Esophagus squamous epithelium (tissue), 4 donors: ENCODE results near the gene WDR49.

Experiments
- CTCF ChIP-seq, 6 experiments: fragments of 450-650 bp in 4 of 6; fragments of 200-600 bp in 2 of 6; sonication (generic) in 2 of 6; IDR thresholded peaks; one replicate each; pipeline ENCODE4 v1.5.1; 2016 to 2019; ENCODE audit warnings: antibody characterized with exemption in 6 of 6, mild to moderate bottlenecking in 4 of 6, moderate library complexity in 4 of 6
- POLR2A ChIP-seq, 4 donors: fragments of 450-650 bp; IDR thresholded peaks; one replicate each; pipeline ENCODE4 v1.6.1; 2017; ENCODE audit warnings: antibody characterized with exemption in 4 of 4, mild to moderate bottlenecking in 4 of 4, moderate library complexity in 3 of 4

- no peak for TF ChIP-seq POLR2A (IDR thresholded peaks at IDR 0.05)
- peak; percentile 47 to 83 (median 66) for TF ChIP-seq CTCF (IDR thresholded peaks at IDR 0.05)
Measured at GRCh38 chr3:167684388-167684993, 30.7 kb upstream of the WDR49 start.
